Fibroblast of skin of left quadriceps (primary cell): ENCODE results near the gene BMP10.
A peak's percentile ranks its signal among the peaks of the same experiment; 100 is the strongest.
"Not testable (repeated sequence)": the region's sequence is repeated elsewhere in the genome, so short reads cannot be mapped to it uniquely, and the experiment has no call there.

Experiments used
- DNase-seq, 2 experiments: peaks; one replicate each; pipeline ENCODE4 v3.0.0-alpha.2; 2013; ENCODE audit warnings: low read depth in 2 of 2

BMP10 gene

GRCh38 chr2:68871159-68871764, at the start of gene BMP10:
Gene BMP10, minus strand, starts transcription at chr2:68871397. Its CDS starts 39 bp downstream, at chr2:68871358.
- no peak for DNase-seq

- DNase-seq: no peak
Measured at GRCh38 chr2:68920481-68921170, 49.4 kb upstream of the BMP10 start.

- no peak for DNase-seq
Measured at GRCh38 chr2:68918497-68918896, 47.3 kb upstream of the BMP10 start.

- no peak for DNase-seq
Measured at GRCh38 chr2:68917034-68917718, 46.0 kb upstream of the BMP10 start.

GRCh38 chr2:68916226-68916625, 45.0 kb upstream of the BMP10 start:
- DNase-seq: no peak

- DNase-seq: no peak
Measured at GRCh38 chr2:68915393-68915792, 44.2 kb upstream of the BMP10 start.

GRCh38 chr2:68913359-68913758, 42.2 kb upstream of the BMP10 start:
- no peak for DNase-seq

- no peak for DNase-seq
Measured at GRCh38 chr2:68912732-68913131, 41.5 kb upstream of the BMP10 start.

- no peak for DNase-seq
Measured at GRCh38 chr2:68912111-68912510, 40.9 kb upstream of the BMP10 start.

- DNase-seq: no peak
Measured at GRCh38 chr2:68911709-68912108, 40.5 kb upstream of the BMP10 start.

GRCh38 chr2:68911246-68911645, 40.0 kb upstream of the BMP10 start:
- no peak for DNase-seq

GRCh38 chr2:68909793-68910674, 38.8 kb upstream of the BMP10 start:
- DNase-seq: peak; percentile 31 to 32

GRCh38 chr2:68908392-68908970, 37.3 kb upstream of the BMP10 start:
- no peak for DNase-seq

- no peak for DNase-seq
Measured at GRCh38 chr2:68907920-68908253, 36.7 kb upstream of the BMP10 start.

- no peak for DNase-seq
Measured at GRCh38 chr2:68907232-68907919, 36.2 kb upstream of the BMP10 start.

GRCh38 chr2:68906716-68907115, 35.5 kb upstream of the BMP10 start:
- no peak for DNase-seq

GRCh38 chr2:68905116-68905515, 33.9 kb upstream of the BMP10 start:
- DNase-seq: no peak

- no peak for DNase-seq
Measured at GRCh38 chr2:68901561-68901960, 30.4 kb upstream of the BMP10 start.

- no peak for DNase-seq
Measured at GRCh38 chr2:68901199-68901514, 30.0 kb upstream of the BMP10 start.

- no peak for DNase-seq
Measured at GRCh38 chr2:68900496-68901198, 29.4 kb upstream of the BMP10 start.

- not testable (repeated sequence) for DNase-seq
Measured at GRCh38 chr2:68895981-68896380, 24.8 kb upstream of the BMP10 start.
